Inflammatory macrophage treated with lipopolysaccharide for 4 hours (primary cell): ENCODE measurements around the gene F2.

Source experiments
- DNase-seq: peaks from one replicate; pipeline ENCODE4 v3.0.0-alpha.2; 2020

Gene F2

GRCh38 chr11:46743693-46744339 lies 24.8 kb downstream of the F2 start:
- DNase-seq: no peak

- DNase-seq: no peak
Measured at GRCh38 chr11:46745328-46745727, 26.3 kb downstream of the F2 start.

GRCh38 chr11:46745995-46746394 lies 27.0 kb downstream of the F2 start:
- no peak for DNase-seq

- DNase-seq: no peak
Measured at GRCh38 chr11:46747150-46747549, 28.1 kb downstream of the F2 start.

GRCh38 chr11:46755962-46756361 lies 36.9 kb downstream of the F2 start:
- no peak for DNase-seq

- DNase-seq: no peak
Measured at GRCh38 chr11:46759196-46759595, 40.2 kb downstream of the F2 start.

- no peak for DNase-seq
Measured at GRCh38 chr11:46760429-46761128, 41.6 kb downstream of the F2 start.

- no peak for DNase-seq
Measured at GRCh38 chr11:46761807-46762206, 42.8 kb downstream of the F2 start.

- no peak for DNase-seq
Measured at GRCh38 chr11:46762248-46762647, 43.2 kb downstream of the F2 start.

GRCh38 chr11:46766656-46767055 lies 47.6 kb downstream of the F2 start:
- no peak for DNase-seq

GRCh38 chr11:46769636-46770221 lies 50.7 kb downstream of the F2 start:
- DNase-seq: no peak

GRCh38 chr11:46776878-46777277 lies 57.9 kb downstream of the F2 start:
- no peak for DNase-seq

- DNase-seq: no peak
Measured at GRCh38 chr11:46778416-46778815, 59.4 kb downstream of the F2 start.
